CD4-positive, alpha-beta memory T cell (primary cell): ENCODE measurements around the gene ZBTB48. TPM values are rescaled to one million over a fixed set of nuclear protein-coding genes. Genes with fewer than 3 reads are reported as not detected.

Experiments
- CTCF ChIA-PET: fragments of 350-600 bp; sonication (Branson Sonifier 250); formaldehyde crosslinking; loops from one replicate; lab custom pipeline; 2021; ENCODE audit warnings: inconsistent platforms; ENCODE audit not compliant: partially characterized antibody; lab: Charles Lee
- POLR2A ChIA-PET: fragments of 350-600 bp; sonication (Branson Sonifier 250); formaldehyde crosslinking; loops from one replicate; lab custom pipeline; 2021; ENCODE audit not compliant: partially characterized antibody; lab: Charles Lee
- DNase-seq, 5 donors: peaks; one replicate each; pipeline versions ENCODE4 v3.0.0 to v3.0.0-alpha.2; 2020 to 2022; ENCODE audit warnings: mixed read lengths in 1 of 5
- H3K27ac ChIP-seq: one replicate; pipeline ENCODE4 v1.7.0; 2013; ENCODE audit warnings: low read depth, low read length
- H3K27me3 ChIP-seq: 2 replicates; pipeline ENCODE4 v1.7.0; 2013; ENCODE audit warnings: mild to moderate bottlenecking, low read length, moderate library complexity; ENCODE audit not compliant: insufficient read depth
- H3K36me3 ChIP-seq: 2 replicates; pipeline ENCODE4 v1.7.0; 2013; ENCODE audit warnings: mild to moderate bottlenecking, low read length, moderate library complexity; ENCODE audit not compliant: insufficient read depth
- H3K4me1 ChIP-seq: 2 replicates; pipeline ENCODE4 v1.7.0; 2013; ENCODE audit warnings: mild to moderate bottlenecking, low read length, moderate library complexity; ENCODE audit not compliant: insufficient read depth
- H3K4me3 ChIP-seq, 2 donors: one replicate each; pipeline ENCODE4 v1.7.0; 2013; ENCODE audit warnings: low read length in 2 of 2, mild to moderate bottlenecking in 1 of 2
- H3K9me3 ChIP-seq, 2 donors: one replicate each; pipeline ENCODE4 v1.7.0; 2013; ENCODE audit warnings: low read length in 2 of 2, control low read depth in 1 of 2; ENCODE audit not compliant: control insufficient read depth in 1 of 2
- H3K27ac Mint-ChIP-seq, 7 donors: one replicate each; pipeline ENCODE4 v1.8.0; 2020 to 2021; ENCODE audit warnings: mixed read lengths in 7 of 7, mild to moderate bottlenecking in 6 of 7, inconsistent platforms in 3 of 7, moderate library complexity in 3 of 7
- H3K27me3 Mint-ChIP-seq, 2 donors: one replicate each; pipeline ENCODE4 v1.8.0; 2020 to 2021; ENCODE audit warnings: mixed read lengths in 2 of 2
- H3K36me3 Mint-ChIP-seq, 2 donors: one replicate each; pipeline ENCODE4 v1.8.0; 2020 to 2021; ENCODE audit warnings: mixed read lengths in 2 of 2, inconsistent platforms in 1 of 2, mild to moderate bottlenecking in 1 of 2
- H3K4me1 Mint-ChIP-seq, 4 donors: one replicate each; pipeline ENCODE4 v1.8.0; 2020 to 2021; ENCODE audit warnings: mixed read lengths in 4 of 4, mild to moderate bottlenecking in 1 of 4
- H3K4me3 Mint-ChIP-seq, 8 donors: one replicate each; pipeline ENCODE4 v1.8.0; 2020 to 2021; ENCODE audit warnings: mixed read lengths in 8 of 8, mild to moderate bottlenecking in 7 of 8, moderate library complexity in 6 of 8, inconsistent platforms in 3 of 8
- H3K9me3 Mint-ChIP-seq, 8 donors: one replicate each; pipeline ENCODE4 v1.8.0; 2020 to 2021; ENCODE audit warnings: mixed read lengths in 8 of 8, mild to moderate bottlenecking in 5 of 8, inconsistent platforms in 3 of 8, moderate library complexity in 1 of 8
- intact Hi-C: fragments of 100-400 bp; cut with micrococcal nuclease; formaldehyde crosslinking; loops from one replicate; pipeline ENCODE4 v1.15.1; 2023
- polyA plus RNA-seq, 2 donors: library from polyadenylated mRNA; unstranded; fragments of 300-500 nt; fragmentation: Illumina TruSeq; gene quantifications; one replicate each; pipeline ENCODE4 v1.2.3, GENCODE V29; 2021
- total RNA-seq, 2 experiments: library from RNA; stranded (reverse); gene quantifications; one replicate each; pipeline ENCODE4 v1.2.3, GENCODE V29; 2021

ZBTB48 gene
- total and polyA plus RNA-seq, 4 experiments from 2014 or later, result 18.4 to 70.7 (median 43.2) TPM

- peak overlapping the region in 3 of 7 donors; percentile 29 to 43 (median 37) for H3K27ac Mint-ChIP-seq
- DNase-seq, result no peak
- intact Hi-C loops, result loop anchor here (10.0 kb wide), 1 partner anchor 166 kb away; the partner anchor contains the start of gene CAMTA1
- H3K9me3 ChIP-seq, result no peaks in the 10 kb centered on the region
- H3K27ac ChIP-seq, result no peak overlapping the region
- H3K36me3 ChIP-seq, result peaks cover 28% of the 10 kb centered on the region
- H3K4me3 Mint-ChIP-seq, result no peak overlapping the region
- ChIA-PET CTCF (no interaction called here), POLR2A (interaction anchor here (1.0 to 1.9 kb wide), 2 partner anchors 17 to 19 kb away, joined by 3 to 4 read pairs; partner anchors contain the start of gene KLHL21)
- H3K27me3 ChIP-seq, result no peaks in the 10 kb centered on the region
- no peak overlapping the region for H3K4me3 ChIP-seq
- H3K4me1 Mint-ChIP-seq, result peaks cover 6 to 22% (median 11%) of the 10 kb centered on the region in 4 donors
- H3K4me1 ChIP-seq, result peaks cover 11% of the 10 kb centered on the region
- peaks cover 3 to 31% of the 10 kb centered on the region in 2 donors for H3K36me3 Mint-ChIP-seq
- H3K27me3 Mint-ChIP-seq, result no peaks in the 10 kb centered on the region
- no peaks in the 10 kb centered on the region for H3K9me3 Mint-ChIP-seq
These were observed 39.3 kb downstream of the ZBTB48 start for GRCh38 chr1:6619045-6619444.

DNA sequence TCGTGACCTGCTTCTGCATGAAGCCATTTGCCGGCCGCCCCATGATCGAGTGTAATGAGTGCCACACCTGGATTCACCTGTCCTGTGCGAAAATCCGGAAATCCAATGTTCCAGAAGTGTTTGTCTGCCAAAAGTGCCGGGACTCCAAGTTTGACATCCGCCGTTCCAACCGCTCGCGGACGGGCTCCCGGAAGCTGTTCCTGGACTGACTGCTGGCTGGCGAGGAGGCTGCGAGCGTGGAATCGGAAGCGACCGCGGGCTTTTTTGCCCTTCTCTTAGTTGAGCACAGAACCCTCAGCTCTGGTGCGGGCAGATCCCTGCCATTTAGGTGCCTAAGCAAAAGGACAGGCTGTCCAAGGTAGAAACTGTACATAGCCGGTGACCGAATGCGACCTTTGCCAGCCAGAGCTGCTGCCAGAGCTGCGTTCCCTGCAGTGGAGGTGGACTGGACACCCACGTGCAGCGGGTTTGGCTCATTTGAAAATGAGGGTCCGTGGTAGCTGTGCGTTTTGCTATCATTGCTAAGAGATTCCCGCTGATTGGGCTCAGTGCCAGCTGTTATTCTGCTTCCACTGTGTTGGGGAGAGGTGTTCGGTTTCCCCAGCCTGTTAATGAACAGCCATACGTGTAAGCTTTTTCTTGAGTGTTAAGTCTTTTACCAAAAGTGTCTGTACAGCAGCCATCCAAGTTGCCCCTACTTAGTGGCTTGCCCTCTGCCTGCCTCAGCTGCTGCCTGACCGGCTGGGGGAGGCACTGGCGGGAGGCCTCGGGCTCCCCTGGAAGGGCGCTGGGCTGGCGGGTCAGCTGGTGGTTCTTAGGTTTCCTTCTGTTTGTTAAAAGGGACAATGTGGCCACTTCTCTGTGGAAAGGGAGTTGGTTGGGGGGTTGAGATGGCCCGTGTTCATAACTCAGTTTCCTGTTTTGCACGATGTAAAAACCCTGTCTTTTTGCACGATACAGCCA is 41.9 kb downstream of the ZBTB48 start:
- Histone ChIP-seq H3K4me1 (peaks cover 12% of the 10 kb centered on the region), H3K4me3 (no peak overlapping the region), H3K36me3 (peaks cover 28% of the 10 kb centered on the region), H3K27ac (no peak overlapping the region), H3K9me3 (no peaks in the 10 kb centered on the region), H3K27me3 (no peaks in the 10 kb centered on the region)
- H3K9me3 Mint-ChIP-seq, result no peaks in the 10 kb centered on the region
- H3K4me3 Mint-ChIP-seq, result no peak overlapping the region
- no peaks in the 10 kb centered on the region for H3K27me3 Mint-ChIP-seq
- peaks cover 3 to 32% of the 10 kb centered on the region in 2 donors for H3K36me3 Mint-ChIP-seq
- H3K27ac Mint-ChIP-seq, result peak overlapping the region in 2 of 7 donors; percentile 24 to 51
- no peak for DNase-seq
- H3K4me1 Mint-ChIP-seq, result peaks cover 9 to 25% (median 15%) of the 10 kb centered on the region in 4 donors
- intact Hi-C loops, result no loop called here
- CTCF ChIA-PET, result interaction anchor here (1.2 to 2.0 kb wide), 3 partner anchors 15 to 67 kb away, joined by 3 to 10 read pairs (median 9); partner anchors contain the start of gene NOL9
- POLR2A ChIA-PET, result interaction anchor here (0.6 to 10.0 kb wide), 2 partner anchors 20 to 33 kb away, joined by 3 to 117 read pairs; partner anchors contain the start of gene KLHL21

GRCh38 chr1:6622396-6623152 is 42.8 kb downstream of the ZBTB48 start:
- Histone ChIP-seq H3K4me1 (peaks cover 17% of the 10 kb centered on the region), H3K27ac (no peak overlapping the region), H3K9me3 (no peaks in the 10 kb centered on the region), H3K27me3 (no peaks in the 10 kb centered on the region), H3K4me3 (no peak overlapping the region), H3K36me3 (peaks cover 28% of the 10 kb centered on the region)
- POLR2A ChIA-PET, result interaction anchor here (0.6 to 10.0 kb wide), 3 partner anchors 21 to 42 kb away, joined by 3 to 117 read pairs (median 14); partner anchors contain the start of genes KLHL21 and ZBTB48
- Mint-ChIP-seq H3K9me3 (no peaks in the 10 kb centered on the region), H3K4me1 (peaks cover 10 to 31% (median 21%) of the 10 kb centered on the region in 4 donors), H3K27ac (peak overlapping the region in 2 of 7 donors; percentile 24 to 51), H3K36me3 (peaks cover 5 to 32% of the 10 kb centered on the region in 2 donors), H3K4me3 (peak overlapping the region in 1 of 8 donors; percentile 29), H3K27me3 (no peaks in the 10 kb centered on the region)
- intact Hi-C loops, result no loop called here
- CTCF ChIA-PET, result interaction anchor here (1.0 to 2.5 kb wide), 5 partner anchors 10 to 68 kb away, joined by 3 to 12 read pairs (median 9); partner anchors contain the start of gene NOL9
- no peak for DNase-seq

GRCh38 chr1:6623269-6623965 is 43.6 kb downstream of the ZBTB48 start:
- peaks cover 28% of the 10 kb centered on the region for H3K36me3 ChIP-seq
- intact Hi-C loops, result no loop called here
- no peaks in the 10 kb centered on the region for H3K27me3 ChIP-seq
- H3K27ac ChIP-seq, result no peak overlapping the region
- no peak overlapping the region for H3K4me3 ChIP-seq
- peak overlapping the region in 3 of 8 donors; percentile 24 to 65 (median 29) for H3K4me3 Mint-ChIP-seq
- peaks cover 8 to 33% of the 10 kb centered on the region in 2 donors for H3K36me3 Mint-ChIP-seq
- H3K4me1 ChIP-seq, result peaks cover 23% of the 10 kb centered on the region
- H3K4me1 Mint-ChIP-seq, result peaks cover 14 to 35% (median 26%) of the 10 kb centered on the region in 4 donors
- no peaks in the 10 kb centered on the region for H3K9me3 Mint-ChIP-seq
- CTCF ChIA-PET, result interaction anchor here (0.7 to 2.5 kb wide), 7 partner anchors 8 to 160 kb away, joined by 3 to 13 read pairs (median 5); partner anchors contain the start of genes KLHL21 and ZBTB48
- no peaks in the 10 kb centered on the region for H3K27me3 Mint-ChIP-seq
- peak overlapping the region in 2 of 7 donors; percentile 51 to 78 for H3K27ac Mint-ChIP-seq
- no peaks in the 10 kb centered on the region for H3K9me3 ChIP-seq
- DNase-seq, result no peak
- POLR2A ChIA-PET, result interaction anchor here (1.0 to 10.0 kb wide), 5 partner anchors 22 to 158 kb away, joined by 3 to 117 read pairs (median 8); partner anchors contain the start of genes KLHL21, NOL9, TNFRSF25 and ZBTB48

- Histone ChIP-seq H3K4me1 (peaks cover 23% of the 10 kb centered on the region), H3K27me3 (no peaks in the 10 kb centered on the region), H3K36me3 (peaks cover 38% of the 10 kb centered on the region), H3K27ac (peak within 1 kb of the TSS; percentile 60), H3K9me3 (no peaks in the 10 kb centered on the region), H3K4me3 (peak within 1 kb of the TSS; percentile 63 to 73)
- H3K4me3 Mint-ChIP-seq, result peak within 1 kb of the TSS; percentile 90 to 95 (median 94)
- POLR2A ChIA-PET, result interaction anchor here (0.6 to 10.0 kb wide), 8 partner anchors 9 to 1306 kb away, joined by 3 to 117 read pairs (median 5); partner anchors contain the start of genes KLHL21, NOL9, PHF13 and TNFRSF25
- CTCF ChIA-PET, result interaction anchor here (1.0 to 2.5 kb wide), 5 partner anchors 9 to 135 kb away, joined by 4 to 13 read pairs (median 8); partner anchors contain the start of genes KLHL21 and ZBTB48
- no peaks in the 10 kb centered on the region for H3K9me3 Mint-ChIP-seq
- peak within 1 kb of the TSS; percentile 78 to 93 (median 90) for H3K27ac Mint-ChIP-seq
- H3K4me1 Mint-ChIP-seq, result peaks cover 15 to 35% (median 28%) of the 10 kb centered on the region in 4 donors
- H3K36me3 Mint-ChIP-seq, result peaks cover 10 to 35% of the 10 kb centered on the region in 2 donors
- H3K27me3 Mint-ChIP-seq, result no peaks in the 10 kb centered on the region
- peak; percentile 84 to 91 (median 86) for DNase-seq
- intact Hi-C loops, result loop anchor here (1.0 to 2.0 kb wide), 5 partner anchors 12 to 71 kb away; partner anchors contain the start of genes KLHL21, NOL9, PHF13 and ZBTB48
These were observed 45.2 kb downstream of the ZBTB48 start, which contains the start of gene THAP3 for GRCh38 chr1:6624710-6625583. Gene THAP3, plus strand, starts transcription at chr1:6624868. Its CDS starts 351 bp downstream, at chr1:6625219.
